A673 (cell line): Measurements from ENCODE around the gene ACACA. TPM values are rescaled to one million over a fixed set of nuclear protein-coding genes. Genes with fewer than 3 reads are reported as not detected.

Experiments used
- BruUV-seq: library from RNA; stranded (reverse); fragments of 400-500 nt; replicated peaks from 2 replicates; lab custom pipeline; 2021; lab: Mats Ljungman, UMichigan
- CTCF ChIA-PET: fragments of 300-600 bp; sonication (Branson Sonifier 250); formaldehyde crosslinking; loops from one replicate; lab custom pipeline; 2022; ENCODE audit warnings: antibody characterized with exemption; lab: Charles Lee
- POLR2A ChIA-PET: fragments of 300-600 bp; sonication (Branson Sonifier 250); formaldehyde crosslinking; loops from one replicate; lab custom pipeline; 2022; ENCODE audit warnings: antibody characterized with exemption; ENCODE audit not compliant: low non-redundant PET; lab: Charles Lee
- DNase-seq: peaks from one replicate; pipeline ENCODE4 v3.0.0-alpha.2; 2015; ENCODE audit warnings: low spot score
- H3K27ac ChIP-seq: fragments of 200-600 bp; sonication (generic); 2 replicates; pipeline ENCODE4 v1.5.1; 2016; ENCODE audit warnings: mixed run types, low read depth, mild to moderate bottlenecking, mixed read lengths, antibody characterized with exemption, low read length; ENCODE audit not compliant: poor library complexity, severe bottlenecking
- H3K27me3 ChIP-seq: fragments of 200-600 bp; sonication (generic); replicated peaks from 2 replicates; pipeline ENCODE4 v1.6.1; 2017; ENCODE audit warnings: mixed run types, low read depth, mild to moderate bottlenecking, mixed read lengths, antibody characterized with exemption, low read length; ENCODE audit not compliant: insufficient read depth, poor library complexity
- H3K36me3 ChIP-seq: fragments of 200-600 bp; sonication (generic); 2 replicates; pipeline ENCODE4 v1.6.1; 2016; ENCODE audit warnings: mixed run types, mild to moderate bottlenecking, mixed read lengths, antibody characterized with exemption, low read length; ENCODE audit not compliant: insufficient read depth, poor library complexity, severe bottlenecking
- H3K4me1 ChIP-seq: fragments of 200-600 bp; sonication (generic); 2 replicates; pipeline ENCODE4 v1.6.1; 2017; ENCODE audit warnings: mixed run types, mild to moderate bottlenecking, mixed read lengths, antibody characterized with exemption, low read length; ENCODE audit not compliant: insufficient read depth, poor library complexity, severe bottlenecking
- H3K4me3 ChIP-seq: fragments of 200-600 bp; sonication (generic); 2 replicates; pipeline ENCODE4 v1.5.1; 2016; ENCODE audit warnings: low read depth, mixed run types, mild to moderate bottlenecking, mixed read lengths, low read length; ENCODE audit not compliant: poor library complexity, severe bottlenecking
- H3K9me3 ChIP-seq: fragments of 200-600 bp; sonication (generic); 2 replicates; pipeline ENCODE4 v1.6.1; 2016; ENCODE audit warnings: mixed run types, low read depth, mild to moderate bottlenecking, mixed read lengths, antibody characterized with exemption, low read length; ENCODE audit not compliant: poor library complexity, severe bottlenecking
- EZH2 ChIP-seq: fragments of 200-600 bp; sonication (generic); IDR thresholded peaks from 2 replicates; pipeline ENCODE4 v1.6.1; 2017; ENCODE audit warnings: borderline replicate concordance, low read depth, mild to moderate bottlenecking, mixed read lengths, antibody characterized with exemption, low read length; ENCODE audit not compliant: poor library complexity, severe bottlenecking
- intact Hi-C: fragments of 100-400 bp; cut with micrococcal nuclease; formaldehyde crosslinking; loops from one replicate; pipeline ENCODE4 v1.10.0; 2022; ENCODE audit not compliant: unreplicated experiment
- total RNA-seq: library from RNA; stranded (reverse); gene quantifications from 2 replicates; pipeline ENCODE4 v1.2.3, GENCODE V29; 2021
- TF ChIP-seq, protein P1 (sequence below): fragments of 300-800, 200-600 bp; sonication (generic); conservative IDR thresholded peaks from 2 replicates; pipeline ENCODE4 v1.5.1; 2017; ENCODE audit warnings: low read depth, mild to moderate bottlenecking, antibody characterized with exemption, low read length, moderate library complexity, mixed read lengths

Gene ACACA
- total RNA-seq, 1 experiment from 2014 or later = 68.3 TPM

DNA sequence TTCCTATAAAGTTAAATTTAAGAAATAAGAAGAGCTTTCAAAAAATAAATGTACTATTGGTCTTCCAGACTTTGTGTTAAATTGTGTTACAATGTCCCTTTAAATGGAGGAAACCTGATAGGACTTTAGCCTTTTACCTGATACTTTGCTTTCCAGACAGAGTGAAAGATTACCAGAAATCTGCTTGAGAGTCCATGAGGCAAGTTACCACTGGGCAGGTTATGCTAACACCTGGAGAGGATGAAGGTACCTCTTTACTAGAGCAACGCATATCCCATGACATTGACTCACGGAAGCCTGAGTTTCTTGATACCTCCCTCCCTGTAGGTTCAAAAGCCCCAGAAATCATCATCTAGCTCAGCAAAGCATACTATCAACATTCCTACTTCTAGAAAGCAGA, 174.7 kb downstream of the ACACA start:
- intact Hi-C loops = no loop called here

DNA sequence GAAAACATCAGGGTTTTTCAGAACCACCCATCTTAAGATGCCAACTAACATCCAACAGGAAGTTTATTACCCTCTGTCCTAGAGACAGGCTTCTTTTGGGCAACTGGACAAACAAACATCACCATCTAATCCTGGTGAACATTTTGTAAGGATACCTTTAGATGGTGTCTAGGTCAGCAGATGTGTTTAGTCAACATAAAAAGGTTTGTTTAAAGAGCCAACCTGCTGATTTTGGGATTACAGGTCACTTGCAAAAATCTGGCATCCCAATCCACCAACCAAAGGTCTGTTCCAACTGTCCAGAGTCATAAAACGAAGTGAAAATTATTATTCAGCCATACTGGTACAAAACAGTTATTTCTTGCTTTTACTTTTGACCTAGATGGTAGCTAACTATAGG, 176.0 kb downstream of the ACACA start:
- H3K4me3 ChIP-seq = no peak overlapping the region
- CTCF ChIA-PET = no interaction called here
- intact Hi-C loops = no loop called here
- TF ChIP-seq, protein P1, sequence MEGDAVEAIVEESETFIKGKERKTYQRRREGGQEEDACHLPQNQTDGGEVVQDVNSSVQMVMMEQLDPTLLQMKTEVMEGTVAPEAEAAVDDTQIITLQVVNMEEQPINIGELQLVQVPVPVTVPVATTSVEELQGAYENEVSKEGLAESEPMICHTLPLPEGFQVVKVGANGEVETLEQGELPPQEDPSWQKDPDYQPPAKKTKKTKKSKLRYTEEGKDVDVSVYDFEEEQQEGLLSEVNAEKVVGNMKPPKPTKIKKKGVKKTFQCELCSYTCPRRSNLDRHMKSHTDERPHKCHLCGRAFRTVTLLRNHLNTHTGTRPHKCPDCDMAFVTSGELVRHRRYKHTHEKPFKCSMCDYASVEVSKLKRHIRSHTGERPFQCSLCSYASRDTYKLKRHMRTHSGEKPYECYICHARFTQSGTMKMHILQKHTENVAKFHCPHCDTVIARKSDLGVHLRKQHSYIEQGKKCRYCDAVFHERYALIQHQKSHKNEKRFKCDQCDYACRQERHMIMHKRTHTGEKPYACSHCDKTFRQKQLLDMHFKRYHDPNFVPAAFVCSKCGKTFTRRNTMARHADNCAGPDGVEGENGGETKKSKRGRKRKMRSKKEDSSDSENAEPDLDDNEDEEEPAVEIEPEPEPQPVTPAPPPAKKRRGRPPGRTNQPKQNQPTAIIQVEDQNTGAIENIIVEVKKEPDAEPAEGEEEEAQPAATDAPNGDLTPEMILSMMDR = no peak
- TF ChIP-seq EZH2 = no peak
- H3K4me1 ChIP-seq = no peaks in the 10 kb centered on the region
- H3K27me3 ChIP-seq = no peaks in the 10 kb centered on the region
- no peak for DNase-seq
- POLR2A ChIA-PET = no interaction called here
- no TSS peak for BruUV-seq
- H3K27ac ChIP-seq = no peak overlapping the region
- H3K9me3 ChIP-seq = no peaks in the 10 kb centered on the region
- H3K36me3 ChIP-seq = no peaks in the 10 kb centered on the region

More for the DNA sequence above, 174.7 kb downstream of the ACACA start:
- no peaks in the 10 kb centered on the region for H3K9me3 ChIP-seq
- ChIA-PET CTCF (no interaction called here), POLR2A (no interaction called here)
- no peak for TF ChIP-seq EZH2
- TF ChIP-seq, protein P1 = no peak
- H3K27ac ChIP-seq = no peak overlapping the region
- no peak for DNase-seq
- no peaks in the 10 kb centered on the region for H3K27me3 ChIP-seq
- H3K4me1 ChIP-seq = no peaks in the 10 kb centered on the region
- no peak overlapping the region for H3K4me3 ChIP-seq
- no TSS peak for BruUV-seq
- H3K36me3 ChIP-seq = no peaks in the 10 kb centered on the region

DNA sequence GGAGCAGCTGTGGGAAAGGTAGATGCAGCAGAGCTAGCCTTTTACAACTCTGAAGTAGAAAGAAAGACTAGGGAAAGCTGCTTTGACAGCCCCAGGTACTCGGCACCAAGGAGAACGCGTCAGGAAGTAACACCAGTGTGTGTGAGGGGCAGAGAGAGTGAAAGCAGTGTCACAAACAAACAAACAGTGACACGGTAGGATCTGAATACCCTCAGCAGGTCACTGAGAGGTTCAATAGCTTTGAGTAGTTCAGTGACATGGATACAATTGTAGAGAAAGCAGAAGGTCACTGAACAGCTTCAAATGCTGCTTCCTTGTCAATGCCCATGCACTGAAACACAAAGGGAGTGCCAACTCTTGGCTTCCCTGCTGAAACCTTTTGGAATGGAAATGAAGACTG, 181.2 kb downstream of the ACACA start:
- Histone ChIP-seq H3K36me3 (no peaks in the 10 kb centered on the region), H3K27ac (no peak overlapping the region), H3K4me1 (no peaks in the 10 kb centered on the region), H3K4me3 (no peak overlapping the region), H3K9me3 (no peaks in the 10 kb centered on the region), H3K27me3 (no peaks in the 10 kb centered on the region)
- TF ChIP-seq, protein P1 = no peak
- no peak for TF ChIP-seq EZH2
- intact Hi-C loops = no loop called here
- no peak for DNase-seq
- CTCF ChIA-PET = no interaction called here
- POLR2A ChIA-PET = no interaction called here
- BruUV-seq = no TSS peak
